GM19468 (cell line): ENCODE measurements around the gene AMOT.

Experiments
- ATAC-seq: cut with Tn5 transposase; IDR thresholded peaks from one replicate; pipeline ENCODE4 v1.9.1; 2021; ENCODE audit warnings: mild to moderate bottlenecking, moderate library complexity, moderate number of reproducible peaks; ENCODE audit not compliant: unreplicated experiment; ENCODE audit errors: extremely low read depth

AMOT gene

GRCh38 chrX:112808007-112808406 lies 32.6 kb downstream of the AMOT start:
- no peak for ATAC-seq

- ATAC-seq, result no peak
These were observed 37.6 kb downstream of the AMOT start for GRCh38 chrX:112803060-112803459.

- ATAC-seq, result no peak
These were observed 38.1 kb downstream of the AMOT start for GRCh38 chrX:112802541-112802940.

- no peak for ATAC-seq
These were observed 39.5 kb downstream of the AMOT start for GRCh38 chrX:112800971-112801775.

- ATAC-seq, result no peak
These were observed 41.2 kb downstream of the AMOT start for GRCh38 chrX:112799425-112799824.

GRCh38 chrX:112798736-112799135 lies 41.9 kb downstream of the AMOT start:
- ATAC-seq, result no peak

- no peak for ATAC-seq
These were observed 50.7 kb downstream of the AMOT start for GRCh38 chrX:112789931-112790330.

GRCh38 chrX:112786076-112786475 lies 54.6 kb downstream of the AMOT start:
- no peak for ATAC-seq

- no peak for ATAC-seq
These were observed 55.3 kb downstream of the AMOT start for GRCh38 chrX:112785344-112785743.

GRCh38 chrX:112784692-112785091 lies 55.9 kb downstream of the AMOT start:
- ATAC-seq, result no peak

- no peak for ATAC-seq
These were observed 61.5 kb downstream of the AMOT start for GRCh38 chrX:112779139-112779538.

- ATAC-seq, result no peak
These were observed 65.9 kb downstream of the AMOT start for GRCh38 chrX:112774651-112775293.

- ATAC-seq, result no peak
These were observed 66.5 kb downstream of the AMOT start for GRCh38 chrX:112774142-112774541.

- no peak for ATAC-seq
These were observed 71.6 kb downstream of the AMOT start for GRCh38 chrX:112769034-112769433.

- no peak for ATAC-seq
These were observed 72.1 kb downstream of the AMOT start for GRCh38 chrX:112768563-112768962.

- no peak for ATAC-seq
These were observed 73.9 kb downstream of the AMOT start for GRCh38 chrX:112766774-112767173.

- ATAC-seq, result peak; percentile 75
These were observed 79.1 kb downstream of the AMOT start for GRCh38 chrX:112761242-112762207.

- ATAC-seq, result no peak
These were observed 79.9 kb downstream of the AMOT start for GRCh38 chrX:112760697-112761096.

GRCh38 chrX:112759966-112760365 lies 80.7 kb downstream of the AMOT start:
- ATAC-seq, result no peak

GRCh38 chrX:112759512-112759911 lies 81.1 kb downstream of the AMOT start:
- ATAC-seq, result no peak

GRCh38 chrX:112757946-112758345 lies 82.7 kb downstream of the AMOT start:
- ATAC-seq, result no peak
